ENCODE results near the gene ENKD1.

DNA sequence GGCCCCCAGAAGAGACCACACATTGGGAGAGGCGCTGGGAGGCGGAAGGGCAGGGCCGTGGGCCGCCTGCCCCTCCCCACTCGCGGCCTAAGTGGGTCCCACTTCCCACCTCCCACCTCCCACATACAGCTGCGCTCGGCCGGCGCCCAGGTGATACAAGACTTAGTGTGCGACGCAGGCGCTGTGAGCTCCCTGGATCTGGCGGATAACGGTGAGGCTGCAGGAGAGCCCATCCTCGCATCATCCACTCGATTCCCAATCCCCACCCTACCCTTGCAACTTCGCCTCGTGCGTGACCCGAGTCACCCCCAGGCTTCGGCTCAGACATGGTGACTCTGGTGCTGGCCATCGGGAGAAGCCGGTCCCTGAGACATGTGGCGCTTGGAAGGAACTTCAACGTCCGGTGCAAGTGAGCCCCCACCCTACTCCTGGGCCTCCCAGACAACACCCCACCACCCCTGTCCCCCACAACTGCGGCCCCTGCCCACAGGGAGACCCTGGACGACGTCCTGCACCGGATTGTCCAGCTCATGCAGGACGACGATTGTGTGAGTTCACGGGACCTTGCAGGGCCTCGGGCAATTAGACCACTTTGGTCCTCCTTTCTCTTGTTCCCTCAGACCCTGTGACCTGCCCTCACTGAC lies 17.7 kb downstream of the ENKD1 start:
- TF ChIP-seq, protein P1, sequence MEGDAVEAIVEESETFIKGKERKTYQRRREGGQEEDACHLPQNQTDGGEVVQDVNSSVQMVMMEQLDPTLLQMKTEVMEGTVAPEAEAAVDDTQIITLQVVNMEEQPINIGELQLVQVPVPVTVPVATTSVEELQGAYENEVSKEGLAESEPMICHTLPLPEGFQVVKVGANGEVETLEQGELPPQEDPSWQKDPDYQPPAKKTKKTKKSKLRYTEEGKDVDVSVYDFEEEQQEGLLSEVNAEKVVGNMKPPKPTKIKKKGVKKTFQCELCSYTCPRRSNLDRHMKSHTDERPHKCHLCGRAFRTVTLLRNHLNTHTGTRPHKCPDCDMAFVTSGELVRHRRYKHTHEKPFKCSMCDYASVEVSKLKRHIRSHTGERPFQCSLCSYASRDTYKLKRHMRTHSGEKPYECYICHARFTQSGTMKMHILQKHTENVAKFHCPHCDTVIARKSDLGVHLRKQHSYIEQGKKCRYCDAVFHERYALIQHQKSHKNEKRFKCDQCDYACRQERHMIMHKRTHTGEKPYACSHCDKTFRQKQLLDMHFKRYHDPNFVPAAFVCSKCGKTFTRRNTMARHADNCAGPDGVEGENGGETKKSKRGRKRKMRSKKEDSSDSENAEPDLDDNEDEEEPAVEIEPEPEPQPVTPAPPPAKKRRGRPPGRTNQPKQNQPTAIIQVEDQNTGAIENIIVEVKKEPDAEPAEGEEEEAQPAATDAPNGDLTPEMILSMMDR (IDR thresholded peaks at IDR 0.05; ENCODE audit: low read depth, low read length, poor library complexity, severe bottlenecking): no peak
- TF ChIP-seq EZH2phosphoT487 (IDR thresholded peaks at IDR 0.05; ENCODE audit: borderline replicate concordance, low read length): no peak

Data from DOHH2 (cell line).